Activated CD8-positive, alpha-beta memory T cell treated with anti-CD3 and anti-CD28 coated beads, Interleukin-2, amount 50 U/mL, for 48 hours (primary cell): ENCODE results near the gene BHLHA15.
A peak's percentile ranks its signal among the peaks of the same experiment; 100 is the strongest.

ENCODE experiments used
- DNase-seq: peaks from one replicate; pipeline ENCODE4 v3.0.0-alpha.2; 2020

The BHLHA15 gene

DNA sequence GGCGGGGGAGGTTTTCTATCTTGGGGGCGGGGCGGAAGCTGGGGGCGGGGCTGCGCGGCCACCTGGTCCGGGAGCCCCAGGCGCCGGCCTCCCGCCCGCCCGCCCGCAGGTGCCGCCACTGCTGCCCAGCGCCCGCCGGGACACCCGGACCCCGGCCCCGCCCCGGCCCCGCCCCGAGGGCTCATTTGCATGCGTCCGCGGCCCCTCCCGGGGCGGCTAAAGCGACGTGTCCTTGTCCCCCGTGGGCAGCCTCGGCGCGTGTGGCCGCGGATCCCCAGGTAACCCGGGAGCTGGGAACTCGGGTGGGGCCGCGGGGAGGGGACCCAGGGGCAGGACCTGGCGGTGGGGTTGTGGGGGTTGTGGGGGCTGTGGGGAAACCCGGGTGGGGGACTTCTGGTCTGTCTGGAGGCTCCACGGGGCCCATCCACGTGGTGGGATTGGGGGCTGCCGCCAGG, at the start of gene BHLHA15:
TSS of gene BHLHA15 (plus strand) at position 219 of the 455 bp plus-strand sequence. CDS start 871 bp downstream, outside the sequence.
- peak; percentile 68 for DNase-seq

DNA sequence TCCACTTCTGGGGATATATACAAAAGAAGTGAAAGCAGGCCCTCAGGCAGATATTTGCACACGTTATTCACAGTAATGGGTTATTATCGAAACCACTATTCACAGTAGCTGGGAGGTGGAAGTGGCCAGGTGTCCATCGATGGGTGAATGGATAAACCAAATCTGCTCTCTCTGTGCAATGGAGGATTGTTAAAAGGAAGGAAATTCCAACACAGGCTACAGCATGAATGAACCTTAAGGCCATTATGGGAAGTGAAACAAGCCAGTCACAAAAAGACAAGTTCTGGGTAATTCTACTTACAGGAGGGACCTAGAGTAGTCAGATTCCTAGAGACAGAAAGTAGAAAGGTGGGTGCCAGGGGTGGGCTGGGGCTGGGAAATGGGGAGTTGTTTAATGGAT, 48.5 kb upstream of the BHLHA15 start:
- DNase-seq = no peak

GRCh38 chr7:98163269-98163668, 48.0 kb upstream of the BHLHA15 start:
- no peak for DNase-seq

GRCh38 chr7:98163704-98164494, 47.3 kb upstream of the BHLHA15 start:
- DNase-seq = no peak

GRCh38 chr7:98165827-98166667, 45.2 kb upstream of the BHLHA15 start:
- peak; percentile 82 for DNase-seq

DNA sequence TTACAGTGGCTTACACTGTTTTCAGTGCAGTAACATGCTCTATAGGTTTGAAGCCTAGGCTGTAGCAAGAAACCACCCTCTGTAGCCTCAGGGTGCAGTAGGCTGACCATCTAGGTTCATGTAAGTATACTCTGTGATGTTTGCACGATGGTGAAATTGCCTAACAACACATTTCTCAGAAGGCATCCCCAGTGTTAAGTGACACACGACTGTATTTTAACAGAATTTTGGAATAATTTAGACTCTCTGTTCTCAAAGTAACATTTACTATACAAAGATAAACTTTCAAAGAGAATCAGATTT, 44.6 kb upstream of the BHLHA15 start:
- DNase-seq = no peak

DNA sequence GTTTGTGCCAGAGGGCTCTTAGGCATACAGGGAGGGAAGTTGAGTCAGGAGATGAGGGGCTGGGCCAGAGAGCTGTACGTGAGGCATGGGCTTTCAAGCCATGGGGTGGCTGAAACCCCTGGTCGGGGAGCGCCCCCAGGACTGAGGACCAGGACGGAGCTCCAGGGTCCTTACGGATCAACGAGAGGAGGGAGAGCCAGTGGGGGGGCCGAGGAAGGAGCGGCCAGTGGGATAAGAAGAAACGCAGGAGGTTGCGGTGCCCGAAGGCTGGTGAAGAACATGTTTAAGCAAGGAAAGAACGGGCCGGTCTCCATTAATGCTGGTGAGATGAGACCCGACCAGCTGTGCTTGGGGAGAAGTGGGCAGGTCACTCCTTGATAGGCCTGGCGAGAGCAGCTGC, 43.6 kb upstream of the BHLHA15 start:
- no peak for DNase-seq

DNA sequence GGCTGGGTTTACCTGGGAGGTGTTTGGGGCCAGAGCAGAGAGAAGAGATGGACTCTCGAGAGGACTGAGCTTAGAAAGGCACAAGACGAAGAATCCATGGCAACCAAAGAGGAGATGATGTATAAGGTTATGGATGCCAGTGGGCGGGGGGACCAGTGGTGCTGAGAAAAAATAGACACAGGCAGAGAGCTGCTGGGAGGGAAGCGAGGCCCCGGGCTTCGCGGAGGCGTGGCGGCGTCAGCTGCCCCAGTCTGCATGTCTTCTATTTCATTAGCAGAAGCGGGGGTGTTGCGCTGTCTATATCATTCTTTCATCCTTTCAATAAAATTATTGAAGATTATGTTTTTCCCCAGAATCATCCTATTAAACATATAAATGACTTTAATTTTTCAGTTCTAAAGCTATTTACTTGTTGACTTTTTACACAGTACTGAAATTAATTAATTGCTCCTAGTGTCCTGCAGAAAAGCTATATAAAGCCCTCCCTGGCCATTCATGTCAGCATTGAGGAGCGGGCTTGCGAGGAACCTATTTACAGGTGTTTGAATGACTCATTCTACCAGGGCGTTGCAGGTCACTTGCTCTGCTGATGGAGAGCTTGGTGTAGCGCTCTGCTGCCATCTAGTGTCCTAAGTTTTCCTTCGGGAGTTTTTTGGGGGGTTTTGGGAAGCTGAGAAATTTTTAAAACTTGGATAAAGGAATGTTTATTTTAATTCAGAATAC, 42.9 kb upstream of the BHLHA15 start:
- peak; percentile 72 for DNase-seq

DNA sequence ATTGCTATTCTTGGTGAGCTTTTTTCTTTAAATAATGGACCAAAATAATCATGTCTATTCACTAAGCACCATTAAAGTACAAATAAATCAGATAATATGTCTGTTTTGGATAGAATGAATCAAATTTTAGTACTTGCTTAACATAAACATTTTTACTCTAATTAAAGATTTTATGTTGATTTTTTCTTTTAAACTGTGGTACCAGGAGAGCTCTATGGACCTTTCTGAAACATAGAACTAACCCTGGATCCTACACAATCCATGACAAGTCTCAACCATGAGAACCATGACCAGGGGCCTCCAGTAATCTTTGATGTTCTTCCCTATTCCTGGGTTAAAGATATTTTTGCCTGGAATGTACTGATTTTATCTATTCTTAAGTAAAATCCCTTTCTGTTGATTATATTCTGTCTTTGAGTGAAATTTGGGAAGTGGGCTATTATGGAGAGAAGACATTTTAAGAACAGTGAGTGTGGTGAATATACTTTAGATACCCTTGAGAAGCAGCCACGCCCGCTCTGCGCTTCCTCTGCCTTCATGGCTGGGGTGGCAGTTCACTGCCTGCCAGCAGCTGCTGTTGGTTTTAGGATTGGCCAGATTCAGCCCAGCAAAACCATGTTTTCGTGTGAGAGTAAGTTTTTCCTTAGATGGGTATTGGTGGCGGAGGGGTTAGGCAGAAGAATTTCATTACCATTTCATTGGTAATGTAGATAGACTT, 42.2 kb upstream of the BHLHA15 start:
- no peak for DNase-seq

DNA sequence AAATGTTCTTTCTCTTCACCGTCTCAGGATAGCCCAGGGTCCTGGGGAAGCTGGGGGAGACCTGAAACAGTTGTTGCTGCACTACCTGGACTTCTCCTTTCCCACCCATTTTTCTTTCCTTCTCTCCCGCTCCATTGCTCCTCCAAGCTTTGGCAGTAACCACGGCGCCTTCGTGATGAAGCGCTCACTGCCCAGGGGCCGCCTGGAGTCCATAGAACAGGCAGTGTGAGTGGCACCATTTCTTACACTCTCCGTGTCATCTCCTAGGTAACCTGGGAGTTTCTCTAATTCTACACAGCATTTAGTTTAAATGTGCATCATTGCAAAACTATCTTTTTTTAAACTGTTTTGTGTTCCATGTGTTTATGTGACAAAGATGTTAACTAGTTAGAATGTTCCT, 40.3 kb upstream of the BHLHA15 start:
- DNase-seq = no peak

DNA sequence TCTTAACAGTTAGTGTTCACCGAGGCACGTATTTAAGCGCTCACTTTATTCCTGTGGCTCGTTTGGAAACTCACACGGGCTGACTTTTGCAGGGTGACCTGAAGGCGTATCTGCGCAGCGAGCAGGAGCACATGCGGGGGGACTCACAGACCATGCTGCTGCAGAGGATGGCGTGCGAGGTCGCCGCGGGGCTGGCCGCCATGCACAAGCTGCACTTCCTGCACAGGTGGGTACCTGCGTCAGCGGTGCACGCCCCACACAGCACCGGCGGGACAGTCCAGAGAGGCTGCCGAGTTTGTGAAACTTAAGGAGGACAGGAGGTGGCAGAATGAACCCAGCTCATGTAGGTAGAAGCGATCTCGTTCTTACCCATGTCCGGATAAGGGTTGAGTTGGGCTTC, 39.8 kb upstream of the BHLHA15 start:
- DNase-seq = no peak

- no peak for DNase-seq
Measured at GRCh38 chr7:98174334-98175259, 36.6 kb upstream of the BHLHA15 start.

GRCh38 chr7:98175260-98175940, 35.8 kb upstream of the BHLHA15 start:
- no peak for DNase-seq

DNA sequence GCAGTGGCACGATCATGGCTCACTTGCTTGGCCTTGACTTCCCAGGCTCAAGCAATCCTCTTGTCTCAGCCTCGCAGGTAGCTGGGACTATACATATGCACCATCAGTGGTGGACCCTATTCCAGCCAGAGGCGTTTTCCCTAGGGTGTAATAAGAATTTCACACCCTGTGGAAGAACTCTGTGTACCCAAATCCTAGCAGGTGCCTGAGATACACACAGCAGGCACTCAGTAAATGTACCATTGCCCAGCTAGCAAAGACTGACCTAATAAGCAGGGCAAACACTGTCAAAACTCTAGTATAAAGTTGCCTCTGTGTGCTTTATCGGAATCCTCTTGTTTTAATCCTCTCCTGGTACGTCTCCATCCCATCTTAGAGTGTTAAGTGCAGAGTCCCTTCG, 33.7 kb upstream of the BHLHA15 start:
- DNase-seq = no peak

GRCh38 chr7:98178321-98178720, 32.9 kb upstream of the BHLHA15 start:
- no peak for DNase-seq

- DNase-seq = no peak
Measured at GRCh38 chr7:98178762-98179490, 32.3 kb upstream of the BHLHA15 start.

- DNase-seq = no peak
Measured at GRCh38 chr7:98180751-98181150, 30.5 kb upstream of the BHLHA15 start.

DNA sequence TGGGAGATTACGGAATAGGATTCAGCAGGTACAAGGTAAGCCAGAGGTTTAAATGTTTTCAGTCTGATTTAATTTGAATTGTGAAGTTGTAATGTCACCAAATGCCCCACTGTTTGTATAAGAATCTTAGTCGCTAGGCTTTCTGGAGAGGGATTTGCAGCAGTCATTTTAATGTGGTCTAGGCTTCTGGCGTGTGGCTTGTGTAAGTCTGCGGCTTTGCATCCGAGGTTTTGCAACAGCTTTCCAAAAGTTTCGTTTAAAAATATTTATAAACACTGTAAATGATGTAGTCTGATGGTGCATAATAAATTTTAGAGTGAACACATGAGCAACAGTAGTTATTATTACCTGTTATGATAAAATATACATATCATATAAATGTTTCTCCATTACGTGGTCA, 26.1 kb upstream of the BHLHA15 start:
- DNase-seq = no peak

DNA sequence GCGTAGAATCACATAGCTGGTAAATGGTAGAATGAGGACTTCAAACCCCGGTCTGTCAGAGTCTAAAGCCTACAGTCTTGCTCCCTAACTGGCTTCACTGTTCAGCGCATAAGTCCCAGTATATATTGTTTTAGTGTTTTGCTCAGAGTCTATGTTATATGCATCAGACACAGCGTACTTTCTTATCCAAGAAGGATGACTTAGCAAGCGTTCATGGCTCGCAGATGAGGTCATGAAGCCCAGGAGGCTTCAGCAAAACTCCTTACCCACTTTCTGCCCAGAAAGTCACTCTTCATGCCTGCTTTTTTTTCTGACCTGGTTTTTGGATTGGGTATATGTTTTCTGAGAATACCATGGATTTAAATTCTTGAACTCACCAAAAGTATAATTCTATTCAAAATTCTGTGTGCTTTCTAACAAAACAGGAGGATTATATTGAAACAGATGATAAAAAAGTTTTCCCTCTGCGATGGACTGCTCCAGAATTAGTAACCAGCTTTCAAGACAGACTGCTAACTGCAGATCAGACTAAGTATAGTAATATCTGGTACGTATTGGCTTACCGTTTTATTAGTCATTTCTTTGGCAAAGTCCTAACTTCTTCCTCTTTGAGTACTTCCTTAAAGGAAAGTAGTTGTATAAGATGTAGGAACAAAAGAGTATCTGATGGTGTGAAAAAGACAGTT, 24.6 kb upstream of the BHLHA15 start:
- no peak for DNase-seq

DNA sequence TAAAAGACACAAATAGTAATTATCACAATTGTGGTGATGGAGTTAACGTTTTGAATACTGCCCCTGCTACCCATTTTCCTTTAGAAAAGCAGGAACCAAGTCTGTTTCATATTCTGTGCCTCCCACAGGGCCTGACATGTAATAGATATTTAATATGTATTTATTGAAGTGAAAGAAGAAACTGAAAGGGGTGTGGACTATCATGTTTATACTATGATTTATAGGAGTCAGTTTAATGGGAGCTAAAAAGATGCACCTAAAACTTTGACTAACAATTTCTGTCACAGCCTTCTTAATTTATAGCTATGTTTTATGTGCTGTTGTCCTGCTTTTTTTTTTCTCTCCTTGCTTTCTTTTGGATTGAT, 24.1 kb upstream of the BHLHA15 start:
- no peak for DNase-seq
